ENCODE results near the gene AMOT. TPM values are rescaled to one million over a fixed set of nuclear protein-coding genes. Genes with fewer than 3 reads are reported as not detected.

AMOT gene
- total and polyA plus RNA-seq, 2 experiments from 2014 or later: 2.1 to 5.4 TPM

GRCh38 chrX:112877771-112878173 lies 37.1 kb upstream of the AMOT start:
- no peak overlapping the region for H3K27ac Mint-ChIP-seq
- H3K4me1 ChIP-seq (ENCODE audit: insufficient read depth): peaks cover 8% of the 10 kb centered on the region; the same call in 1 of the 2 replicates
- no peaks in the 10 kb centered on the region for H3K36me3 ChIP-seq (ENCODE audit: insufficient read depth)

More at GRCh38 chrX:112877771-112878173, 37.1 kb upstream of the AMOT start:
- Mint-ChIP-seq H3K4me3 (no peak overlapping the region), H3K4me1 (peaks cover 15% of the 10 kb centered on the region; the same call in 2 of the 3 replicates), H3K9me3 (no peaks in the 10 kb centered on the region), H3K27me3 (ENCODE audit: insufficient read depth, low read depth, poor library complexity) (peaks cover 3% of the 10 kb centered on the region), H3K36me3 (ENCODE audit: low read depth) (no peaks in the 10 kb centered on the region)
- no peak for TF ChIP-seq NANOG (IDR thresholded peaks at IDR 0.05; ENCODE audit: borderline replicate concordance)
- TF ChIP-seq ZNF114 (CRISPR knock-in tag; IDR thresholded peaks at IDR 0.05): no peak
- no peak for TF ChIP-seq POLR2AphosphoS5 (IDR thresholded peaks at IDR 0.05; ENCODE audit: low read depth)
- no peak for TF ChIP-seq JUNB (IDR thresholded peaks at IDR 0.05; ENCODE audit: unreplicated experiment)
- no peak for TF ChIP-seq EZH2 (IDR thresholded peaks at IDR 0.05; ENCODE audit: low read depth, unreplicated experiment)
- TF ChIP-seq ZNF462 (CRISPR knock-in tag; IDR thresholded peaks at IDR 0.05): no peak
- no peak for TF ChIP-seq ETS1 (IDR thresholded peaks at IDR 0.05)
- no peak for TF ChIP-seq ZNF331 (CRISPR knock-in tag; IDR thresholded peaks at IDR 0.05; ENCODE audit: low read depth)
- no peak for TF ChIP-seq EZH2phosphoT487 (IDR thresholded peaks at IDR 0.05; ENCODE audit: unreplicated experiment)
- TF ChIP-seq CREB1 (CRISPR knock-in tag; IDR thresholded peaks at IDR 0.05; ENCODE audit: low read depth): no peak
- Histone ChIP-seq H4K20me1 (replicated peaks; ENCODE audit: insufficient read depth) (no peaks in the 10 kb centered on the region), H3K4me3 (no peak overlapping the region), H3F3A (replicated peaks; ENCODE audit: low read depth) (no peaks in the 10 kb centered on the region), H3K27me3 (ENCODE audit: insufficient read depth) (no peaks in the 10 kb centered on the region), H2AFZ (no peak overlapping the region), H3K9me2 (ENCODE audit: insufficient read depth) (no peaks in the 10 kb centered on the region), H3K79me2 (replicated peaks; ENCODE audit: insufficient read depth) (no peaks in the 10 kb centered on the region), H3K4me2 (no peak overlapping the region), H3K27ac (ENCODE audit: low read depth) (no peak overlapping the region)
- ATAC-seq (no peak), DNase-seq (ENCODE audit: low spot score) (no peak)

All from GM23338 (cell line).